ENCODE data around the gene DST. TPM values are rescaled to one million over a fixed set of nuclear protein-coding genes. Genes with fewer than 3 reads are reported as not detected.

Gene DST
- total RNA-seq, 1 experiment from 2014 or later = 132 TPM

DNA sequence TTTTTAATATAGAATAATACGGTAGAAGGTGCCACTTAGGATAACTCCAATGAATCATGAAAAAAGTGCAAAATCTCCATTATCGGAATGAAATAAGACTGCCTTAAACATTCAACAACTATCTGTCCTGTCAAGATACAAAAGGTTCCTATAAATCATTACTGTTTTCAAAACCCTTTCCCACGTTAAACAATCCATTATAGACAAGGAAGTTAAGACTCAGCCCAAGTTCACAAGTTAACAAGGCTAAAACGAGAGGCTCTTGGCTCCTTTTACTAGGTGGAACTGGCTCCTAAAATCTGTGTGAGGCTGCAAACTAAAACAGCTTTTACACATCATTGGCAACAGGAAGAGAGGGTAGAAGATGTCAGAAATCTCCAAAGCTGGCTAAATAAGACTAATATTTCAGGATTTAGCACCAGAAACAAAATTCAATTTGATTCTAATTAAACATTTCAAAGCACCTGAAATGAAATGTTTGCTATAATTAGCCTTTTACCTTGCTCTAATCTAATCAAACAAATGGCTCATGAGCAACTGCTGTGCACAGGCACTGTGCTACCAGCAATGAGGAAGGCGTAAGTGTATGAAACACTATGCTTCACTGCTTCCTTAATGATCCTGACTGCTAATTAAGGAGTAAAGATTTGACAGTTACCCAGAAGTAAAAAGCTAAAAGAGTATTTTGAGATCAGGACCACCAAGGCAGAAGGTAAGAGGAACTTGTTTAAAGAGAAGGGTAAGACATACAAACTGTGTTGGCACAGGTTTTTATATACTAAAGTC lies 109.7 kb downstream of the DST start:
- no peak for ATAC-seq
- ChIA-PET CTCF (no interaction called here), POLR2A (interaction anchor here (0.5 to 1.3 kb wide), 2 partner anchors 10 to 523 kb away, joined by 3 to 5 read pairs; no protein-coding TSS in a partner anchor)

DNA sequence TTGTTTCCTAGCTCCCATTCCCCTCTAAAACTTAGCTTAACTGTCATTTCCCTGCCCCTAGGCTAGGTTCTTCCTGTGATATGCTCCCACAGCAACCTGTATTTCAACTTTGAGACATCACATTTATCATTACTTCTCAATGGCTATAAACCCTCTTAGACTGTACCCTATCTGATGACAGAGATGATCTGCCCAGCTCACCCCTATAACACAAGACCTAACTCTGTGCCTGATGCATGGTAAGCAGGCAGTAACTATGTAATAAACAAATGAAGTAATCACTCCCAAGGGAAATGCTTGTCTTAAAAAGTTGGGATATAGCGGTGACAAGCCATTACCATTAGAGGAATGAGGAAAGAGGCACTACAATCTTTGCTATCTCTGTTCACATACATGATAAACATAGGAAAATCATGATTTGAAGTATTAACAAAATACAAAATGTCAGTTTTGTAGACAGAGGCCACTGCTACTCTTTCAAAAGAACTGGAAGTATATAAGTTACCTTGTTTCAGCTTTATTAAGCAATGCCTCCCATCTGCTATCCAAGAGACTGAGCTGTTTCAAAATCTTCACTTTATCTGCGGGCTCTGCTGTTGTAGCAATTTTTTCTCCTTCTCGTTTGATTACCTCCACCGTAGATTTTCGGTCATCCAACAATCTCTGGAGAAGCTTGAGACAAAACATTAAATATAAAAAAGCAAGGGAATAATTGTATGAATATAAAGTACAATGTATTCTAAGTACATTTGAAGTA lies 110.7 kb downstream of the DST start:
- no peak for ATAC-seq
- Mint-ChIP-seq H3K4me1 (peaks cover 24% of the 10 kb centered on the region), H3K9me3 (no peaks in the 10 kb centered on the region), H3K4me3 (no peak overlapping the region), H3K27ac (no peak overlapping the region; the same call in 1 of the 2 replicates), H3K36me3 (peaks cover 34% of the 10 kb centered on the region), H3K27me3 (ENCODE audit: low read depth) (no peaks in the 10 kb centered on the region)
- ChIA-PET CTCF (interaction anchor here (1.1 to 1.2 kb wide), 4 partner anchors 11 to 64 kb away, joined by 3 to 5 read pairs (median 4); no protein-coding TSS in a partner anchor), POLR2A (interaction anchor here (0.5 to 1.3 kb wide), 2 partner anchors 11 to 524 kb away, joined by 3 to 5 read pairs; no protein-coding TSS in a partner anchor)
- no peak for DNase-seq (ENCODE audit: low spot score)
- TF ChIP-seq NR1H2 (CRISPR knock-in tag; IDR thresholded peaks at IDR 0.05) = no peak
- TF ChIP-seq, protein P1, sequence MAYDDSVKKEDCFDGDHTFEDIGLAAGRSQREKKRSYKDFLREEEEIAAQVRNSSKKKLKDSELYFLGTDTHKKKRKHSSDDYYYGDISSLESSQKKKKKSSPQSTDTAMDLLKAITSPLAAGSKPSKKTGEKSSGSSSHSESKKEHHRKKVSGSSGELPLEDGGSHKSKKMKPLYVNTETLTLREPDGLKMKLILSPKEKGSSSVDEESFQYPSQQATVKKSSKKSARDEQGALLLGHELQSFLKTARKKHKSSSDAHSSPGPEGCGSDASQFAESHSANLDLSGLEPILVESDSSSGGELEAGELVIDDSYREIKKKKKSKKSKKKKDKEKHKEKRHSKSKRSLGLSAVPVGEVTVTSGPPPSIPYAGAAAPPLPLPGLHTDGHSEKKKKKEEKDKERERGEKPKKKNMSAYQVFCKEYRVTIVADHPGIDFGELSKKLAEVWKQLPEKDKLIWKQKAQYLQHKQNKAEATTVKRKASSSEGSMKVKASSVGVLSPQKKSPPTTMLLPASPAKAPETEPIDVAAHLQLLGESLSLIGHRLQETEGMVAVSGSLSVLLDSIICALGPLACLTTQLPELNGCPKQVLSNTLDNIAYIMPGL (CRISPR knock-in tag; IDR thresholded peaks at IDR 0.05) = no peak

More for the DNA sequence above, 109.7 kb downstream of the DST start:
- peaks cover 26% of the 10 kb centered on the region for H3K36me3 Mint-ChIP-seq
- no peak overlapping the region for H3K4me3 Mint-ChIP-seq
- DNase-seq (ENCODE audit: low spot score) = no peak
- H3K9me3 Mint-ChIP-seq = no peaks in the 10 kb centered on the region
- TF ChIP-seq, protein P2, sequence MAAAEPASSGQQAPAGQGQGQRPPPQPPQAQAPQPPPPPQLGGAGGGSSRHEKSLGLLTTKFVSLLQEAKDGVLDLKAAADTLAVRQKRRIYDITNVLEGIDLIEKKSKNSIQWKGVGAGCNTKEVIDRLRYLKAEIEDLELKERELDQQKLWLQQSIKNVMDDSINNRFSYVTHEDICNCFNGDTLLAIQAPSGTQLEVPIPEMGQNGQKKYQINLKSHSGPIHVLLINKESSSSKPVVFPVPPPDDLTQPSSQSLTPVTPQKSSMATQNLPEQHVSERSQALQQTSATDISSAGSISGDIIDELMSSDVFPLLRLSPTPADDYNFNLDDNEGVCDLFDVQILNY (CRISPR knock-in tag; IDR thresholded peaks at IDR 0.05) = no peak
- no peak for TF ChIP-seq NR1H2 (CRISPR knock-in tag; IDR thresholded peaks at IDR 0.05)
- TF ChIP-seq, protein P3, sequence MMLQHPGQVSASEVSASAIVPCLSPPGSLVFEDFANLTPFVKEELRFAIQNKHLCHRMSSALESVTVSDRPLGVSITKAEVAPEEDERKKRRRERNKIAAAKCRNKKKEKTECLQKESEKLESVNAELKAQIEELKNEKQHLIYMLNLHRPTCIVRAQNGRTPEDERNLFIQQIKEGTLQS (CRISPR knock-in tag; conservative IDR thresholded peaks at IDR 0.05) = no peak
- TF ChIP-seq, protein P4, sequence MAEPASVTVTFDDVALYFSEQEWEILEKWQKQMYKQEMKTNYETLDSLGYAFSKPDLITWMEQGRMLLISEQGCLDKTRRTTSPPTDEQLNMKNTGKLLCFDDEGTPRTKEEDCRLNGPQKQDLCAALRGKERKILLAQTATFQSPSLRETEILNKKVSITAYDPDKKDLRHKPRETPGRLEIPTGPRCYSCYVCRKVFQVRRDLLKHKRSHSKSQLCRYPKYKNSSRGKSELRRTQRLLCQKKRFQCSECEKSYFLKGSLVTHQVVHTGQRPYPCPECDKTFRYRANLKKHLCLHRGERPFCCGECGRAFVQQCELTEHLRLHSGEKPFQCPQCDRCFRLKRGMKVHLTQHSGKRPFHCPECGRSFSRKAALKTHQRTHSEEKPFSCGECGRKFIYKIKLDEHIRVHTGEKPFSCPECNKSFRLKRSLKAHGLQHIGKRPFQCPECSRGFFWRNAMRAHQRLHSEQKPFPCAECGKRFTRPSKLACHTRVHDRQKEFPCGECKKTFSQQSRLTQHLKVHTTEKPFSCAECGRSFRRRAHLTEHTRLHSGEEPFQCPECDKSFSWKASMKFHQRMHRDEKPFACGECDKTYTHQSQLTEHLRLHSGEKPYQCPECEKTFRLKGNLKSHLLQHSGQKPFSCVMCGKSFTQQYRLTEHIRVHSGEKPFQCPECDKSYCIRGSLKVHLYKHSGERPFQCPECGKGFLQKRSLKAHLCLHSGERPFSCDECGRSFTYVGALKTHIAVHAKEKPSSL (CRISPR knock-in tag; conservative IDR thresholded peaks at IDR 0.05) = no peak
- TF ChIP-seq CREB1 (CRISPR knock-in tag; IDR thresholded peaks at IDR 0.05) = no peak
- no peak for TF ChIP-seq GTF2I (CRISPR knock-in tag; conservative IDR thresholded peaks at IDR 0.05)
- H3K27ac Mint-ChIP-seq = no peak overlapping the region
- H3K4me1 Mint-ChIP-seq = peaks cover 28% of the 10 kb centered on the region
- H3K27me3 Mint-ChIP-seq (ENCODE audit: low read depth) = no peaks in the 10 kb centered on the region

DNA sequence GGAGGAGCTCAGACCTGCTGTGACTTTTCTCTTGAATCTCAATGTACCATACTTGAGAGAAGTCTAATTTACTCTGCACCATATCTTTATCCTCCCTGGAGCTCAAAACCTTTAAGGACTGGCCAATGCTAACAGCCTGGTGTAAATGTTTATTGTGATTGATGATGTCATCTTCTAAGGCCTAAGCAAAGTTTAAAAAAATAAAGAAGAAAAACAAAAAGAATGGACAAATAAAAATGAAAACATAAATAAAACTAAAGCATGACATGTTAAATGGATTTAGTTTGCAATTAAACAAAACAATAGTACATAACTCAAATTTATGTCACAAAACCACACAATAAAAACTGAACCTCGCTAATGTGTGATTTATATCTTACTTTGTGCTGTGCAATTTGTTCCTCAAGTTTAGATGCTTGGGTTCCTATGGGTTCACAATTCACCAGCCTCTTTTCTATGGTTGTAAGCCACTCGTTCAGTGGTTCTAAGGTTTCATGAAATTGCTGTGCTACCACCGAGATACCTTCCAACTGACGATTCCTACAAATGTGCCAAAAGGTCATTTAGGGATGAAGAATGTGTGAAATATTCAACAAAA lies 113.0 kb downstream of the DST start:
- Mint-ChIP-seq H3K27ac (peak overlapping the region; percentile 27), H3K9me3 (no peaks in the 10 kb centered on the region), H3K4me1 (peaks cover 27% of the 10 kb centered on the region), H3K36me3 (peaks cover 40% of the 10 kb centered on the region), H3K27me3 (ENCODE audit: low read depth) (no peaks in the 10 kb centered on the region), H3K4me3 (no peak overlapping the region)
- ChIA-PET POLR2A (no interaction called here), CTCF (interaction anchor here (1.0 kb wide), 1 partner anchor 66 kb away, joined by 3 read pairs; no protein-coding TSS in a partner anchor)
- ATAC-seq (no peak), DNase-seq (ENCODE audit: low spot score) (no peak)
- TF ChIP-seq ZNF219 (CRISPR knock-in tag; IDR thresholded peaks at IDR 0.05; ENCODE audit: borderline replicate concordance) (no peak), TCF7 (CRISPR knock-in tag; IDR thresholded peaks at IDR 0.05; ENCODE audit: low read depth) (no peak), ZNF317 (CRISPR knock-in tag; IDR thresholded peaks at IDR 0.05; ENCODE audit: borderline replicate concordance, low read depth) (no peak), ARID4B (CRISPR knock-in tag; IDR thresholded peaks at IDR 0.05; ENCODE audit: borderline replicate concordance) (no peak), OVOL2 (CRISPR knock-in tag; IDR thresholded peaks at IDR 0.05; ENCODE audit: borderline replicate concordance) (no peak), PRRX2 (CRISPR knock-in tag; IDR thresholded peaks at IDR 0.05) (no peak), MXD4 (CRISPR knock-in tag; IDR thresholded peaks at IDR 0.05; ENCODE audit: borderline replicate concordance) (no peak), ZNF416 (CRISPR knock-in tag; IDR thresholded peaks at IDR 0.05) (no peak), FOXP4 (CRISPR knock-in tag; IDR thresholded peaks at IDR 0.05) (no peak)

Measured in WTC11 (cell line).